Erythroblast (primary cell): ENCODE measurements around the gene SPAG17.

Experiments
- GATA1 ChIP-seq: IDR thresholded peaks from 2 replicates; pipeline ENCODE4 v1.6.1; 2011; ENCODE audit warnings: low read depth, mild to moderate bottlenecking, control low read depth, low read length, moderate library complexity
- POLR2A ChIP-seq: IDR thresholded peaks from 2 replicates; pipeline ENCODE4 v1.6.1; 2011; ENCODE audit warnings: mild to moderate bottlenecking, low read length

DNA sequence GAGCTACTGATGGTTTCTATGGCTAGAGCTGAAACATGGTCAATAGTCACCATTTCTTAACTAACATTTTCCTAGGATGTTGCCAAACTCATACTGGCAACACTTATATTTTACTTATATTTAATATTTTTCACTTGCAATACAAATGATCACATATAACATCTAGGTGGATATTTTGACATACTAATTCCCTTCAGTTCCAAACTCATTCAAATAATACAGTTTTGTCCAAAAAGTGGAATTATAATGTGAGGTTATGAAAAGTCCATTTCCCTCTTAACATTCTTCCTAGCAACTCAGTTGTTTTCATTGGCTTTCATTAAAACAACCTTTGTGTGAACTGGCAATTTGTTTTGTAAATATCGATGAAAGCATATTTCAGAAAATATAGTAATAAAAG, 16.0 kb downstream of the SPAG17 start:
- no peak for TF ChIP-seq POLR2A
- no peak for TF ChIP-seq GATA1
